Brain microvascular endothelial cell (primary cell): ENCODE results near the gene AFDN.
"Not testable (repeated sequence)": the region's sequence is repeated elsewhere in the genome, so short reads cannot be mapped to it uniquely, and the experiment has no call there.

ENCODE experiments used
- DNase-seq: peaks from one replicate; pipeline ENCODE4 v3.0.0-alpha.2; 2020
- H3K27ac ChIP-seq: fragments of 250-450 bp; sonication (Bioruptor Pico); 2 replicates; pipeline ENCODE4 v1.5.1; 2020; ENCODE audit warnings: mild to moderate bottlenecking, moderate library complexity
- H3K27me3 ChIP-seq: fragments of 250-450 bp; sonication (Bioruptor Pico); replicated peaks from 2 replicates; pipeline ENCODE4 v1.5.1; 2020; ENCODE audit warnings: mild to moderate bottlenecking
- H3K36me3 ChIP-seq: fragments of 250-450 bp; sonication (Bioruptor Pico); replicated peaks from 2 replicates; pipeline ENCODE4 v1.5.1; 2020; ENCODE audit warnings: mild to moderate bottlenecking
- H3K4me3 ChIP-seq: 2 replicates; pipeline ENCODE4 v1.5.1; 2011; ENCODE audit warnings: low read depth, mild to moderate bottlenecking, control low read depth, low read length, moderate library complexity
- CTCF ChIP-seq: IDR thresholded peaks from 2 replicates; pipeline ENCODE4 v1.5.1; 2011; ENCODE audit warnings: low read depth, mild to moderate bottlenecking, moderate library complexity, low read length, control low read depth, inconsistent platforms; ENCODE audit errors: missing control alignments
- in situ Hi-C: cut with HindIII; loops from 2 replicates; pipeline ENCODE4 v1.10.0; 2017; ENCODE audit warnings: low sequenced_read_pairs, low pct_ligation_motif_present

The AFDN gene

GRCh38 chr6:167997642-167998041 is 170.9 kb downstream of the AFDN start, which contains the start of gene KIF25:
KIF25 (plus strand) TSS chr6:167997671; CDS start chr6:168029586, 31,915 bp downstream.
- no peak for TF ChIP-seq CTCF
- in situ Hi-C loops, result no loop called here
- H3K36me3 ChIP-seq, result no peaks in the 10 kb centered on the region

DNA sequence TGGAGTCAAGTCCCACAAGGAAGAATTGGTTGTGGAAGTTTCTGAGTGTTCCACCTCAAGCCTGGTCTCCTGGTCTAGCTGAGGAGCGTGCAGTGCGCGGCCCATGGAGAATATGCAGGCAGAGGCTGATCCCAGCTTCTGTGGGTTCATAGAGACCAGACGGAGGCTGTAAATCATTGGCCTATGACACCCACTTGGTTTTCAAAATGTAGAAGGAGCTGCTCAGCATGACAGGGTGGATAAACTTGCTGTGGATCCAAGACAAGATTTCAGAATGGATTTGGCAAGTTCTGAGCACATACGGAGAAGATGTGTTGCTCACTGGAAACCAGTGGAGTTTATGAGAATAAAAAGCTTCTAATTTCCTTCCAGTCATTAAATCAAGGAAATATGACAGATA is 171.5 kb downstream of the AFDN start:
- Histone ChIP-seq H3K4me3 (no peak overlapping the region), H3K27ac (no peak overlapping the region), H3K36me3 (no peaks in the 10 kb centered on the region), H3K27me3 (no peaks in the 10 kb centered on the region)
- in situ Hi-C loops, result no loop called here
- no peak for TF ChIP-seq CTCF
- DNase-seq, result no peak

More at GRCh38 chr6:167997642-167998041, 170.9 kb downstream of the AFDN start, which contains the start of gene KIF25:
- no peak within 1 kb of the TSS for H3K27ac ChIP-seq
- no peaks in the 10 kb centered on the region for H3K27me3 ChIP-seq
- no peak for DNase-seq
- H3K4me3 ChIP-seq, result peak within 1 kb of the TSS; percentile 12

DNA sequence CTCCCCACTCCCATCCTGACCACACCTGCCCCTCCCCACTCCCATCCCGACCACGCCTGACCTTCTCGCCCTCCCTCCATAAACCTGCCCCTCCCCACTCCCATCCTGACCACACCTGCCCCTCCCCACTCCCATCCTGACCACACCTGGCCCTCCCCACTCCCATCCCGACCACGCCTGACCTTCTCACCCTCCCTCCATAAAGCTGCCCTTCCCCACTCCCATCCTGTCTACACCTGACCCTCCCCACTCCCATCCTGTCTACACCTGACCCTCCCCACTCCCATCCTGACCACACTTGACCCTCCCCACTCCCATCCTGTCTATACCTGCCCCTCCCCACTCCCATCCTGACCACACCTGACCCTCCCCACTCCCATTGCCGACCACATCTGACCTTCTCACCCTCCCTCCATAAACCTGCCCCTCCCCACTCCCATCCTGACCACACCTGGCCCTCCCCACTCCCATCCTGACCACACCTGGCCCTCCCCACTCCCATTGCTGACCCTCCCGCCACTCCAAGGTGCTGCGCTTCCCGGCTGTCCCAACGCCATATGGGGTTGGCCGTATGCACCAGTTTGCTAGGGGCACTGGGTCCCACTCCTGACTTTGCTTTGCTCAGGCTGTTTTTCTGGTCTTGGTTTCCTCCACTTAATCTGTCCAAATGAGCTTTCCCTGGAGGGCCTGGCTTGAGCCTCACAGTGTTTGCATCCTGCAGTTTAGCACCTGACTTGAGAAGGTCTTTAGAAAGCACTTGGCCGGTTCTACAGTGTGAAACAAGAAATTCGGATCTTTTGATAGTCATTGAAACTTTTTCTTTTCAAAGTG is 173.7 kb downstream of the AFDN start:
- no peak for DNase-seq
- in situ Hi-C loops, result no loop called here
- H3K27me3 ChIP-seq, result no peaks in the 10 kb centered on the region
- no peak overlapping the region for H3K27ac ChIP-seq
- TF ChIP-seq CTCF, result no peak
- no peaks in the 10 kb centered on the region for H3K36me3 ChIP-seq
- H3K4me3 ChIP-seq, result no peak overlapping the region

DNA sequence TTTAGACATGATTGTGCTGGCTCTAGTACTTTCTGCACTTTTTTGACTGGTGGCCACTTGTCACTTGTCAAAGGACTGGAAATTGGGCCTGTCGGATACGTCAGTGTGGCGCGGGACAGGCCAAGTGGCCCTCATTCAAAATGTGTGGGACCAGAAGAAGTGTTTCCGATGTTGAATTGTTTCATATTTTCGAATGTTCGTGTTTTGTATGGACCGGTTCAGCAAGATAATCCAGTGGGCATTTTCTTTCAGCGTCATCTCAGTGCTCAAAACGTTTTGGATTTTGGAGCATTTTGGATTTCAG is 174.3 kb downstream of the AFDN start:
- TF ChIP-seq CTCF, result no peak
- in situ Hi-C loops, result no loop called here
- no peak for DNase-seq
- Histone ChIP-seq H3K27me3 (no peaks in the 10 kb centered on the region), H3K36me3 (no peaks in the 10 kb centered on the region), H3K27ac (no peak overlapping the region), H3K4me3 (no peak overlapping the region)

DNA sequence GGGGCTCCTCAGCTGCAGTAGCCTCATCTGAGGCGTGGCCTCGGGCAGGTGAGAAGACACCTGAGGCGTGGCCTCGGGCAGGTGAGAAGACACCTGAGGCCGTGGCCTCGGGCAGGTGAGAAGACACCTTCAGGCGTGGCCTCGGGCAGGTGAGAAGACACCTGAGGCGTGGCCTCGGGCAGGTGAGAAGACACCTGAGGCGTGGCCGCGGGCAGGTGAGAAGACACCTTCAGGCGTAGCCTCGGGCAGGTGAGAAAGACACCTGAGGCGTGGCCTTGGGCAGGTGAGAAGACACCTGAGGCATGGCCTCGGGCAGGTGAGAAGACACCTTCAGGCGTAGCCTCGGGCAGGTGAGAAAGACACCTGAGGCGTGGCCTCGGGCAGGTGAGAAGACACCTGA is 174.8 kb downstream of the AFDN start:
- DNase-seq, H3K27me3 ChIP-seq, H3K27ac ChIP-seq, in situ Hi-C loops, H3K4me3 ChIP-seq, H3K36me3 ChIP-seq: not testable (repeated sequence)

DNA sequence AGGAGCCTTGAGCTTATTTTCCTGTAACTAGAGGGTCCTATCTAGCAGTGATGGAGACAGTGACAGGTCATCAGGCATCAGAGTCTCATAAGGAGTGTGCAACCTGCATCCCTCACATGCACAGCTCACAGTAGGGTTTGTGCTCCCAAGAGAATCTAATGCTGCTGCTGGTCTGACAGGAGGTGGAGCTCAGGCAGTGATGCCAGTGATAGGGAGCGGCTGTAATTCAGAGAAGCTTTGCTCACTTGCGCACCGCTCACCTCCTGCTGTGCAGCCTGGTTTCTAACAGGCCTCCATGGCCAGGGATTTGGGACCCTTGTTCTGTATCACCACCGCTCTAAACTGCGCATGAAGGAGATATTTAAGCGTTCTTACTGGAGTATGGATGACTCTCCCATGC is 176.1 kb downstream of the AFDN start:
- no peak for TF ChIP-seq CTCF
- Histone ChIP-seq H3K4me3 (no peak overlapping the region), H3K27ac (no peak overlapping the region), H3K36me3 (no peaks in the 10 kb centered on the region), H3K27me3 (no peaks in the 10 kb centered on the region)
- in situ Hi-C loops, result no loop called here
- no peak for DNase-seq
